ENCODE measurements around the gene MDGA2. TPM values are rescaled to one million over a fixed set of nuclear protein-coding genes. Genes with fewer than 3 reads are reported as not detected.

The MDGA2 gene
- total RNA-seq, 2 experiments from 2014 or later = not detected

DNA sequence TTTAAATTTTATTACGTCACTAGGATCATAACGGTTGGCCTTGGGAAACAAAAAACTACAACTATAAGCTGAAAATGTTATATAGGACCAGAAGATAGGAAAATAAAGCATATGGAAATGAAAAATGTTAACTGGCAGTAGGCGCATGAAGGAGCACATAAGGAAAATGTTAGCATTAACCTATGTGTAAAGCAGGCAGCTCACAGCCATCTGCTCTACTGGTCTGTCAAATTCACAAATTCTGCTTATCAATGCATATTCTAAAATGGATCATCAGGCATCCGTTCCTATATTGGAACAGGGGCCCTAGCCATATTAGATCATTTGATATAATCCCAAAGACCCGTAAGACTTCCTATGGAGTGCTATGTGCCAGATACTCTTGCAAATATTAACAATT is 263.9 kb downstream of the MDGA2 start:
- POLR2A ChIA-PET = no interaction called here
- no peak for ATAC-seq (ENCODE audit: poor library complexity)
- Mint-ChIP-seq H3K27me3 (no peaks in the 10 kb centered on the region), H3K4me3 (no peak overlapping the region), H3K27ac (no peak overlapping the region), H3K36me3 (ENCODE audit: low read depth) (no peaks in the 10 kb centered on the region), H3K4me1 (ENCODE audit: low read depth) (no peaks in the 10 kb centered on the region), H3K9me3 (peaks cover 9% of the 10 kb centered on the region)
- no peak overlapping the region for H3K27ac ChIP-seq (ENCODE audit: low read depth in 1 of 2, low read length in 2 of 2)
- DNase-seq = no peak
- CTCF ChIA-PET = no interaction called here
- H3K4me1 ChIP-seq (ENCODE audit: insufficient read depth, low read length) = no peaks in the 10 kb centered on the region
- H3K27me3 ChIP-seq (ENCODE audit: control insufficient read depth in 1 of 2, insufficient read depth in 2 of 2, low read length in 2 of 2) = no peaks in the 10 kb centered on the region
- no peak overlapping the region for H3K4me3 ChIP-seq (ENCODE audit: low read length)
- no peaks in the 10 kb centered on the region for H3K9me3 ChIP-seq (ENCODE audit: control insufficient read depth in 1 of 2, insufficient read depth in 1 of 2, low read length in 2 of 2)
- intact Hi-C loops (cut with DNase I, micrococcal nuclease) = no loop called here
- H3K36me3 ChIP-seq (ENCODE audit: insufficient read depth, low read length) = no peaks in the 10 kb centered on the region
- TF ChIP-seq, protein P1, sequence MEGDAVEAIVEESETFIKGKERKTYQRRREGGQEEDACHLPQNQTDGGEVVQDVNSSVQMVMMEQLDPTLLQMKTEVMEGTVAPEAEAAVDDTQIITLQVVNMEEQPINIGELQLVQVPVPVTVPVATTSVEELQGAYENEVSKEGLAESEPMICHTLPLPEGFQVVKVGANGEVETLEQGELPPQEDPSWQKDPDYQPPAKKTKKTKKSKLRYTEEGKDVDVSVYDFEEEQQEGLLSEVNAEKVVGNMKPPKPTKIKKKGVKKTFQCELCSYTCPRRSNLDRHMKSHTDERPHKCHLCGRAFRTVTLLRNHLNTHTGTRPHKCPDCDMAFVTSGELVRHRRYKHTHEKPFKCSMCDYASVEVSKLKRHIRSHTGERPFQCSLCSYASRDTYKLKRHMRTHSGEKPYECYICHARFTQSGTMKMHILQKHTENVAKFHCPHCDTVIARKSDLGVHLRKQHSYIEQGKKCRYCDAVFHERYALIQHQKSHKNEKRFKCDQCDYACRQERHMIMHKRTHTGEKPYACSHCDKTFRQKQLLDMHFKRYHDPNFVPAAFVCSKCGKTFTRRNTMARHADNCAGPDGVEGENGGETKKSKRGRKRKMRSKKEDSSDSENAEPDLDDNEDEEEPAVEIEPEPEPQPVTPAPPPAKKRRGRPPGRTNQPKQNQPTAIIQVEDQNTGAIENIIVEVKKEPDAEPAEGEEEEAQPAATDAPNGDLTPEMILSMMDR (IDR thresholded peaks at IDR 0.05) = no peak

DNA sequence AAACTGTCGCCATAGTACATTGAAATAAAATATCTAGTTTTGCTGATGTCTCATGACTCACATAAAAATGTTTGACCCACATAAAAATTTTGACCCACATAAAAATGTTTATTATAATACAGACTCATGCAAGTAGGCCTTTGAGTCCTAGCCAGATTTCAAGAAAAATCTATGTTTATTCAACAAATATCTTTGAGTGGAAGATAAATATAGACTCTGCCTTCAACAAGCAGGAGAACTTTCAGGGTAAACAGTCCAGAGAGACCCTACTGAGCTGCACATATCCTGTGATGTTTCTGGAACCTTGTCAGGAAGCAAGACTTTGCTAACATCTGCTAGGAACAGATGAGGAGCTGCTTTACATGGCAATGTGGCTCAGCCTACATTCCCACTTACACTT is 283.1 kb downstream of the MDGA2 start:
- H3K27ac Mint-ChIP-seq = no peak overlapping the region
- ChIA-PET POLR2A (no interaction called here), CTCF (no interaction called here)
- H3K27me3 Mint-ChIP-seq = no peaks in the 10 kb centered on the region
- H3K36me3 Mint-ChIP-seq (ENCODE audit: low read depth) = no peaks in the 10 kb centered on the region
- peaks cover 2% of the 10 kb centered on the region for H3K9me3 Mint-ChIP-seq
- Histone ChIP-seq H3K27me3 (ENCODE audit: control insufficient read depth in 1 of 2, insufficient read depth in 2 of 2, low read length in 2 of 2) (no peaks in the 10 kb centered on the region), H3K4me3 (ENCODE audit: low read length) (no peak overlapping the region), H3K27ac (ENCODE audit: low read depth in 1 of 2, low read length in 2 of 2) (no peak overlapping the region), H3K4me1 (ENCODE audit: insufficient read depth, low read length) (no peaks in the 10 kb centered on the region), H3K36me3 (ENCODE audit: insufficient read depth, low read length) (no peaks in the 10 kb centered on the region), H3K9me3 (ENCODE audit: control insufficient read depth in 1 of 2, insufficient read depth in 1 of 2, low read length in 2 of 2) (peaks cover 0 to 6% of the 10 kb centered on the region in 2 experiments)
- no peak overlapping the region for H3K4me3 Mint-ChIP-seq
- H3K4me1 Mint-ChIP-seq (ENCODE audit: low read depth) = no peaks in the 10 kb centered on the region
- DNase-seq = no peak
- TF ChIP-seq, protein P1 (IDR thresholded peaks at IDR 0.05) = no peak
- no peak for ATAC-seq (ENCODE audit: poor library complexity)
- intact Hi-C loops (cut with DNase I, micrococcal nuclease) = no loop called here

DNA sequence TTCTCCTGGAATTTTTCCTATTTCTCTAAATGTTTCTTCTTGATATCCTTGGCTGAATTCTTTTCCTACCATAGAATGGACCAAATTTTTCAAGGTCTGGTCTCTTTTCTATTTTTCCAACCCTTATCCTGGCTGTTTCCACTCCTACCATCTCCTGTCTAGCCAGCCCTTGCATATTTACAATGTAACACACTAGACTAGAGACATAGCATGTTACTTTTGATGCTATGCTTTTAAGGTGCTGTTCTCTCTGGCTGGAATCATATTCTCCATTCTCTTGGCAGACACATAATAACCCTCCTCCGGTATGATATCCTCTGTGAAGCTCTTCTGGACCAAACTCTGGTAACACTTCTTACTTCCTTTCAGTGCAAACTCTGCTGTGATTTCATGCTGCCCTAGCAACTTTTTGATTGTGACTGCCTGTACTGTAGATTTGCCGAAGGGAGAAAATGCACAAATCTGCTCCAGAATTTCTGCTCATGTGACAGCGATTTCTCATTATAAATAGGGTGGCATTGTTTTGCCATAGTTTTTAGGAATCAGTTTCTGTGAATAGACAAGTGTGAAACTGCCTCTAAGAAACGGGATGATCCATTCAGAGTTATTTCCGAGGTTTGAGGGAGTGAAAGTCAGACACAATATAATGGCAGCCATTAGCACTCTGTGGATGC is 284.4 kb downstream of the MDGA2 start:
- no peaks in the 10 kb centered on the region for H3K4me1 ChIP-seq (ENCODE audit: insufficient read depth, low read length)
- ChIA-PET CTCF (no interaction called here), POLR2A (no interaction called here)
- H3K4me3 ChIP-seq (ENCODE audit: low read length) = no peak overlapping the region
- ATAC-seq (ENCODE audit: poor library complexity) = no peak
- Mint-ChIP-seq H3K27me3 (no peaks in the 10 kb centered on the region), H3K4me1 (ENCODE audit: low read depth) (no peaks in the 10 kb centered on the region), H3K27ac (no peak overlapping the region), H3K4me3 (no peak overlapping the region), H3K36me3 (ENCODE audit: low read depth) (no peaks in the 10 kb centered on the region), H3K9me3 (no peaks in the 10 kb centered on the region)
- TF ChIP-seq, protein P1 (IDR thresholded peaks at IDR 0.05) = no peak
- no peak overlapping the region for H3K27ac ChIP-seq (ENCODE audit: low read depth in 1 of 2, low read length in 2 of 2)
- H3K36me3 ChIP-seq (ENCODE audit: insufficient read depth, low read length) = no peaks in the 10 kb centered on the region
- DNase-seq = no peak
- H3K9me3 ChIP-seq (ENCODE audit: control insufficient read depth in 1 of 2, insufficient read depth in 1 of 2, low read length in 2 of 2) = peaks cover 0 to 6% of the 10 kb centered on the region in 2 experiments
- intact Hi-C loops (cut with DNase I, micrococcal nuclease) = no loop called here
- H3K27me3 ChIP-seq (ENCODE audit: control insufficient read depth in 1 of 2, insufficient read depth in 2 of 2, low read length in 2 of 2) = no peaks in the 10 kb centered on the region

Measured in CD4-positive, alpha-beta T cell (primary cell).